GM12878 (cell line): Measurements from ENCODE around the gene DCAF5. TPM values are rescaled to one million over a fixed set of nuclear protein-coding genes. Genes with fewer than 3 reads are reported as not detected.

Experiments
- ATAC-seq: fragments of 200-7000 bp; cut with Tn5 transposase; 3 replicates; pipeline ENCODE4 v1.9.1; 2020; ENCODE audit warnings: mild to moderate bottlenecking, moderate library complexity
- BruUV-seq: library from RNA; stranded (reverse); fragments of 400-500 nt; replicated peaks from 2 replicates; lab custom pipeline; 2021; lab: Mats Ljungman, UMichigan
- CTCF ChIA-PET: fragments of 300-600 bp; sonication (Branson Sonifier 250); formaldehyde crosslinking; extraction: SDS; loops from one replicate; lab custom pipeline; 2021; ENCODE audit warnings: inconsistent platforms; lab: Yijun Ruan, JAX
- POLR2A ChIA-PET: fragments of 350-600 bp; formaldehyde crosslinking; extraction: SDS; loops from one replicate; lab custom pipeline; 2021; ENCODE audit warnings: inconsistent platforms; lab: Charles Lee
- RAD21 ChIA-PET: fragments of 300-600 bp; sonication (Branson Sonifier 250); formaldehyde crosslinking; loops from one replicate; lab custom pipeline; 2023; ENCODE audit warnings: antibody characterized with exemption; ENCODE audit not compliant: unreplicated experiment; lab: Charles Lee
- SMC1A ChIA-PET: fragments of 300-600 bp; sonication (Branson Sonifier 250); formaldehyde crosslinking; loops from one replicate; lab custom pipeline; 2023; ENCODE audit not compliant: unreplicated experiment, uncharacterized antibody; lab: Charles Lee
- DNase-seq: peaks from one replicate; pipeline ENCODE4 v3.0.0-alpha.2; 2011; ENCODE audit warnings: low read depth, low spot score
- FAIRE-seq: peaks from 3 replicates; lab custom pipeline; 2011; peaks lifted over from hg19 to GRCh38; lab: Jason Lieb, UNC
- H2AFZ ChIP-seq: 2 replicates; pipeline ENCODE4 v1.6.0; 2011; ENCODE audit warnings: low read depth, low read length, control low read depth; ENCODE audit not compliant: control insufficient read depth
- H3K27ac ChIP-seq: 2 replicates; pipeline ENCODE4 v1.5.1; 2011; ENCODE audit warnings: control low read depth; ENCODE audit not compliant: control insufficient read depth, insufficient read depth
- H3K27me3 ChIP-seq, 2 experiments: replicated peaks in 1 of 2; 2 replicates each; pipeline versions ENCODE4 v1.6.0 to v1.6.1; 2011; ENCODE audit warnings: low read length in 1 of 2; ENCODE audit not compliant: control insufficient read depth in 2 of 2, insufficient read depth in 2 of 2
- H3K36me3 ChIP-seq, 2 experiments: 2 replicates each; pipeline ENCODE4 v1.5.1; 2011; ENCODE audit warnings: low read length in 1 of 2; ENCODE audit not compliant: control insufficient read depth in 2 of 2, insufficient read depth in 2 of 2
- H3K4me1 ChIP-seq: 2 replicates; pipeline ENCODE4 v1.6.1; 2011; ENCODE audit warnings: mild to moderate bottlenecking, low read length, moderate library complexity, mixed read lengths; ENCODE audit not compliant: control insufficient read depth, insufficient read depth
- H3K4me2 ChIP-seq: 2 replicates; pipeline ENCODE4 v1.6.0; 2011; ENCODE audit warnings: control low read depth; ENCODE audit not compliant: control insufficient read depth, insufficient read depth
- H3K4me3 ChIP-seq: fragments of 200-600 bp; sonication (generic); 2 replicates; pipeline ENCODE4 v1.5.1; 2016
- H3K79me2 ChIP-seq: 2 replicates; pipeline ENCODE4 v1.6.0; 2011; ENCODE audit warnings: low read length; ENCODE audit not compliant: control insufficient read depth, insufficient read depth
- H3K9ac ChIP-seq: 2 replicates; pipeline ENCODE4 v1.8.0; 2011; ENCODE audit warnings: low read length, control low read depth, mixed read lengths; ENCODE audit not compliant: control insufficient read depth, insufficient read depth
- H3K9me3 ChIP-seq: replicated peaks from 3 replicates; pipeline ENCODE4 v1.5.1; 2011; ENCODE audit warnings: mild to moderate bottlenecking, low read length; ENCODE audit not compliant: control insufficient read depth, insufficient read depth
- H4K20me1 ChIP-seq: 2 replicates; pipeline ENCODE4 v1.6.0; 2011; ENCODE audit not compliant: control insufficient read depth, insufficient read depth
- ATF3 ChIP-seq: IDR thresholded peaks from 2 replicates; pipeline ENCODE4 v1.6.1; 2011; ENCODE audit warnings: low read depth, mild to moderate bottlenecking, low read length, moderate library complexity, borderline replicate concordance; ENCODE audit errors: extremely low read depth
- IRF4 ChIP-seq: IDR thresholded peaks from 2 replicates; pipeline ENCODE4 v1.6.1; 2011; ENCODE audit warnings: low read depth, low read length
- KDM1A ChIP-seq: fragments of 200-600 bp; sonication (generic); IDR thresholded peaks from 2 replicates; pipeline ENCODE4 v1.6.1; 2016; ENCODE audit warnings: borderline replicate concordance
- MXI1 ChIP-seq: fragments of 150-350 bp; IDR thresholded peaks from 2 replicates; pipeline ENCODE4 v1.6.1; 2011; ENCODE audit warnings: low read depth, mild to moderate bottlenecking, inconsistent platforms, low read length, improper control_type of control experiment
- PBX3 ChIP-seq: IDR thresholded peaks from 2 replicates; pipeline ENCODE4 v1.6.1; 2011; ENCODE audit warnings: mild to moderate bottlenecking, low read depth, low read length, moderate library complexity; ENCODE audit not compliant: insufficient replicate concordance
- POLR2A ChIP-seq: IDR thresholded peaks from 2 replicates; pipeline ENCODE4 v1.6.1; 2011; ENCODE audit warnings: low read depth, mild to moderate bottlenecking, low read length
- RUNX3 ChIP-seq: IDR thresholded peaks from 2 replicates; pipeline ENCODE4 v1.6.1; 2012; ENCODE audit warnings: low read length, inconsistent platforms
- WGBS: methylation state at CpG from one replicate; pipeline ENCODE4 v1.1.6; 2016; ENCODE audit warnings: low lambda C conversion rate; ENCODE audit not compliant: insufficient replicate concordance, insufficient coverage; ENCODE audit errors: missing lambda C conversion rate; 5-methylcytosine and 5-hydroxymethylcytosine counted together
- in situ Hi-C: fragments of 300-500 bp; cut with MboI; formaldehyde crosslinking; loops from 9 replicates; pipeline ENCODE4 v1.14.3; 2018; ENCODE audit warnings: mixed read lengths
- intact Hi-C: fragments of 100-400 bp; cut with micrococcal nuclease; formaldehyde crosslinking; loops from one replicate; pipeline ENCODE4 v1.14.2; 2022; ENCODE audit not compliant: unreplicated experiment
- polyA plus RNA-seq, 11 experiments: library from polyadenylated mRNA; depleted of rRNA in 4 of 11; unstranded in 6 of 11; stranded (reverse) in 5 of 11; fragments of >200 nt; fragmentation: Nextera tagmentation in 4 of 11; fragmentation: Illumina TruSeq in 1 of 11; extraction: Ambion mirVana in 4 of 11; extraction: Trizol in 1 of 11; gene quantifications; 1 replicate in 1 of 11; 2 replicates in 10 of 11; pipeline versions ENCODE4 v1.2.1 to v1.2.3, GENCODE V29; 2011 to 2016; ENCODE audit warnings: inconsistent platforms in 2 of 11, missing spikeins in 2 of 11, low read depth in 1 of 11
- total RNA-seq, 4 experiments: library from RNA; depleted of rRNA in 3 of 4; stranded (reverse); fragments of >200 nt in 3 of 4; fragmentation: Illumina TruSeq in 1 of 4; extraction: Trizol in 1 of 4; gene quantifications; 2 replicates each; pipeline versions ENCODE4 v1.2.1 to v1.2.3, GENCODE V29; 2013 to 2021
- TF ChIP-seq, protein P1 (sequence below): IDR thresholded peaks from 2 replicates; pipeline ENCODE4 v1.6.1; 2012; ENCODE audit warnings: improper control_type of control experiment, low read depth, low read length; ENCODE audit not compliant: insufficient replicate concordance
- TF ChIP-seq, protein P2 (sequence below): IDR thresholded peaks from 2 replicates; pipeline ENCODE4 v1.6.1; 2011; ENCODE audit warnings: borderline replicate concordance, low read depth, mild to moderate bottlenecking, moderate library complexity, low read length; ENCODE audit not compliant: insufficient read depth, poor library complexity, severe bottlenecking

Gene DCAF5
- total and polyA plus RNA-seq, 10 of the 15 experiments (the other 5 are each of a cell fraction or from before 2014, with no cell fraction given), result 6.8 to 38.1 (median 19.1) TPM

DNA sequence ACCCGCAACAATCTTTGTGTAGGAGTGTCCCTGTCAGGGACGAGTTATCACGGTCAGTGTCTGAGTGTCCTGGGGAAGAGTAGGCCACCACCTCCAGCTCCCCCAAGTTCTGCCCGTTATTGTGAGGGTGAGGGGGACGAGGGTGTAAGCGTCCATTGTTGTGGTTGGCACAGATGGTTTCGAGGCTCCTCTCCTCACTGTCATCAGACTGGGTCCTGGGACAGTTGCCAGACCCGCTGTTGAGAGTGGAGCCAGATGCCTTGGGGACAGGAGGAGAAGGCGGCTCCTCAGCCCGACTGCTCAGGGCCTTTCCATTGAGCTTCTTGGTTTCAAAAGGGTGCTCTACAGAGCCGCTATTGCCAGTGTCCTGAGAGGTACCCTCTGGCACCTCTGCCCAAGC, 98.9 kb downstream of the DCAF5 start:
- no TSS peak for BruUV-seq
- TF ChIP-seq KDM1A (no peak), IRF4 (no peak), ATF3 (no peak), RUNX3 (no peak), PBX3 (no peak), POLR2A (no peak), MXI1 (no peak)
- TF ChIP-seq, protein P1, sequence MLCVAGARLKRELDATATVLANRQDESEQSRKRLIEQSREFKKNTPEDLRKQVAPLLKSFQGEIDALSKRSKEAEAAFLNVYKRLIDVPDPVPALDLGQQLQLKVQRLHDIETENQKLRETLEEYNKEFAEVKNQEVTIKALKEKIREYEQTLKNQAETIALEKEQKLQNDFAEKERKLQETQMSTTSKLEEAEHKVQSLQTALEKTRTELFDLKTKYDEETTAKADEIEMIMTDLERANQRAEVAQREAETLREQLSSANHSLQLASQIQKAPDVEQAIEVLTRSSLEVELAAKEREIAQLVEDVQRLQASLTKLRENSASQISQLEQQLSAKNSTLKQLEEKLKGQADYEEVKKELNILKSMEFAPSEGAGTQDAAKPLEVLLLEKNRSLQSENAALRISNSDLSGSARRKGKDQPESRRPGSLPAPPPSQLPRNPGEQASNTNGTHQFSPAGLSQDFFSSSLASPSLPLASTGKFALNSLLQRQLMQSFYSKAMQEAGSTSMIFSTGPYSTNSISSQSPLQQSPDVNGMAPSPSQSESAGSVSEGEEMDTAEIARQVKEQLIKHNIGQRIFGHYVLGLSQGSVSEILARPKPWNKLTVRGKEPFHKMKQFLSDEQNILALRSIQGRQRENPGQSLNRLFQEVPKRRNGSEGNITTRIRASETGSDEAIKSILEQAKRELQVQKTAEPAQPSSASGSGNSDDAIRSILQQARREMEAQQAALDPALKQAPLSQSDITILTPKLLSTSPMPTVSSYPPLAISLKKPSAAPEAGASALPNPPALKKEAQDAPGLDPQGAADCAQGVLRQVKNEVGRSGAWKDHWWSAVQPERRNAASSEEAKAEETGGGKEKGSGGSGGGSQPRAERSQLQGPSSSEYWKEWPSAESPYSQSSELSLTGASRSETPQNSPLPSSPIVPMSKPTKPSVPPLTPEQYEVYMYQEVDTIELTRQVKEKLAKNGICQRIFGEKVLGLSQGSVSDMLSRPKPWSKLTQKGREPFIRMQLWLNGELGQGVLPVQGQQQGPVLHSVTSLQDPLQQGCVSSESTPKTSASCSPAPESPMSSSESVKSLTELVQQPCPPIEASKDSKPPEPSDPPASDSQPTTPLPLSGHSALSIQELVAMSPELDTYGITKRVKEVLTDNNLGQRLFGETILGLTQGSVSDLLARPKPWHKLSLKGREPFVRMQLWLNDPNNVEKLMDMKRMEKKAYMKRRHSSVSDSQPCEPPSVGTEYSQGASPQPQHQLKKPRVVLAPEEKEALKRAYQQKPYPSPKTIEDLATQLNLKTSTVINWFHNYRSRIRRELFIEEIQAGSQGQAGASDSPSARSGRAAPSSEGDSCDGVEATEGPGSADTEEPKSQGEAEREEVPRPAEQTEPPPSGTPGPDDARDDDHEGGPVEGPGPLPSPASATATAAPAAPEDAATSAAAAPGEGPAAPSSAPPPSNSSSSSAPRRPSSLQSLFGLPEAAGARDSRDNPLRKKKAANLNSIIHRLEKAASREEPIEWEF, result no peak
- TF ChIP-seq, protein P2, sequence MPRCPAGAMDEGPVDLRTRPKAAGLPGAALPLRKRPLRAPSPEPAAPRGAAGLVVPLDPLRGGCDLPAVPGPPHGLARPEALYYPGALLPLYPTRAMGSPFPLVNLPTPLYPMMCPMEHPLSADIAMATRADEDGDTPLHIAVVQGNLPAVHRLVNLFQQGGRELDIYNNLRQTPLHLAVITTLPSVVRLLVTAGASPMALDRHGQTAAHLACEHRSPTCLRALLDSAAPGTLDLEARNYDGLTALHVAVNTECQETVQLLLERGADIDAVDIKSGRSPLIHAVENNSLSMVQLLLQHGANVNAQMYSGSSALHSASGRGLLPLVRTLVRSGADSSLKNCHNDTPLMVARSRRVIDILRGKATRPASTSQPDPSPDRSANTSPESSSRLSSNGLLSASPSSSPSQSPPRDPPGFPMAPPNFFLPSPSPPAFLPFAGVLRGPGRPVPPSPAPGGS, result no peak
- Histone ChIP-seq H3K27me3 (no peaks in the 10 kb centered on the region), H3K9ac (no peak overlapping the region), H3K4me3 (no peak overlapping the region), H3K9me3 (no peaks in the 10 kb centered on the region), H4K20me1 (no peaks in the 10 kb centered on the region), H2AFZ (no peak overlapping the region), H3K4me1 (no peaks in the 10 kb centered on the region), H3K4me2 (no peak overlapping the region), H3K36me3 (peaks cover 13 to 19% of the 10 kb centered on the region in 2 experiments; a peak in 3 of 4 replicates), H3K27ac (no peak overlapping the region), H3K79me2 (no peaks in the 10 kb centered on the region)
- 96% methylated on average over 11 of the region's 11 CpGs for WGBS
- ChIA-PET SMC1A (interaction anchor here (1.3 kb wide), 1 partner anchor 9 kb away, joined by 3 read pairs; no protein-coding TSS in a partner anchor), CTCF (no interaction called here), RAD21 (no interaction called here), POLR2A (no interaction called here)
- intact Hi-C loops, result no loop called here
- in situ Hi-C loops, result no loop called here
- no peak for DNase-seq
- no peak for ATAC-seq
- FAIRE-seq, result no peak
